Measurements from ENCODE around the gene ZDHHC5.

DNA sequence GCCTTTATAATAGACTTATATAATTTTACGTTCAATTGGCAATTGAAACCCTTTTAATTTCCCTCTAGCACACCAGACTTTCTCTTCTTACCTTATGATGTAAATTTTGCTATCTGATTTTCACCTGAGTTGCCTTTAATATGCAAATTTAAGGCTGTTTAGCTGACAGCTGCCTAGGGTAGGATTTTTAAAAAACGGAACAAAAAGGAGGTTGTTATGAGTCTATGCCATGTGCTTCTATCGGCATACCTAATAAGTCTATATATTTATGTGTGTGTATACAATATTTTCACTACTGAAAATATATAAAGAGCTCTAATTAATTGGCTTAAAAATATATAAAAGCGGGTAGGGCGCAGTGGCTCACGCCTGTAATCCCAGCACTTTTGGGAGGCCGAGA is 61.6 kb downstream of the ZDHHC5 start:
- TF ChIP-seq CTCF (IDR thresholded peaks at IDR 0.05) = no peak
- no peak for TF ChIP-seq EZH2 (IDR thresholded peaks at IDR 0.05; ENCODE audit: borderline replicate concordance, insufficient read depth, low read depth, low read length, poor library complexity, severe bottlenecking)
